Measurements from ENCODE around the gene FAM78A.

- TF ChIP-seq CTCF (IDR thresholded peaks at IDR 0.05 in 8 of 11, conservative IDR thresholded peaks at IDR 0.05 in 3 of 11) (no peak), POLR2AphosphoS5 (IDR thresholded peaks at IDR 0.05) (no peak)
Measured at GRCh38 chr9:131280660-131281059, 4.3 kb upstream of the FAM78A start.

Measured in spleen (tissue), 7 donors.